HEK293 (cell line): Measurements from ENCODE around the gene DENND11.

ENCODE experiments used
- CTCF ChIA-PET: fragments of 350-600 bp; formaldehyde crosslinking; extraction: SDS; loops from one replicate; lab custom pipeline; 2021; ENCODE audit warnings: antibody characterized with exemption; lab: Yijun Ruan, JAX
- POLR2A ChIA-PET: fragments of 300-600 bp; formaldehyde crosslinking; extraction: SDS; loops from one replicate; lab custom pipeline; 2020; ENCODE audit warnings: antibody characterized with exemption, inconsistent platforms; lab: Yijun Ruan, JAX
- H3K27ac ChIP-seq: fragments of 200-500 bp; sonication (Bioruptor generic); 2 replicates; pipeline ENCODE4 v1.5.1; 2014; ENCODE audit warnings: low read depth, low read length, control low read depth, inconsistent platforms; ENCODE audit errors: extremely low read depth
- H3K36me3 ChIP-seq, 2 experiments: fragments of 200-500 bp in 1 of 2; sonication (Bioruptor generic) in 1 of 2; 1 replicate in 1 of 2; 2 replicates in 1 of 2; pipeline ENCODE4 v1.5.1; 2014 to 2017; ENCODE audit warnings: inconsistent platforms in 2 of 2, low read length in 2 of 2; ENCODE audit not compliant: control insufficient read depth in 2 of 2, insufficient read depth in 1 of 2
- H3K4me1 ChIP-seq: fragments of 200-500 bp; sonication (Bioruptor generic); 2 replicates; pipeline ENCODE4 v1.5.1; 2014; ENCODE audit warnings: mild to moderate bottlenecking, low read length, inconsistent platforms; ENCODE audit not compliant: control insufficient read depth, insufficient read depth
- H3K4me3 ChIP-seq: 2 replicates; pipeline ENCODE4 v1.5.1; 2011; ENCODE audit warnings: low read depth, mild to moderate bottlenecking, control low read depth, low read length, moderate library complexity
- H3K9me3 ChIP-seq: fragments of 200-500 bp; sonication (Bioruptor generic); 2 replicates; pipeline ENCODE4 v1.5.1; 2014; ENCODE audit warnings: low read depth, low read length, inconsistent platforms; ENCODE audit not compliant: control insufficient read depth, insufficient read depth
- GLIS1 ChIP-seq: fragments of 450-650 bp; formaldehyde crosslinking; IDR thresholded peaks from 2 replicates; pipeline ENCODE4 v1.5.1; 2016; ENCODE audit warnings: missing biosample characterization, missing genetic modification characterization
- GLIS2 ChIP-seq: fragments of 450-650 bp; formaldehyde crosslinking; IDR thresholded peaks from 2 replicates; pipeline ENCODE4 v1.5.1; 2016; ENCODE audit warnings: missing biosample characterization, missing genetic modification characterization
- HOXD13 ChIP-seq: sonication (generic); formaldehyde crosslinking; IDR thresholded peaks from 2 replicates; pipeline ENCODE4 v1.8.0; 2022; ENCODE audit warnings: missing genetic modification reagents, borderline replicate concordance
- SP2 ChIP-seq: fragments of 450-650 bp; formaldehyde crosslinking; IDR thresholded peaks from 2 replicates; pipeline ENCODE4 v1.5.1; 2016; ENCODE audit warnings: missing biosample characterization, missing genetic modification characterization
- SP3 ChIP-seq: fragments of 450-650 bp; formaldehyde crosslinking; IDR thresholded peaks from 2 replicates; pipeline ENCODE4 v1.5.1; 2016; ENCODE audit warnings: missing biosample characterization, missing genetic modification characterization
- TRIM28 ChIP-seq: IDR thresholded peaks from 2 replicates; pipeline ENCODE4 v1.6.1; 2011; ENCODE audit warnings: low read length, control low read depth, borderline replicate concordance
- ZBTB17 ChIP-seq: fragments of 450-650 bp; formaldehyde crosslinking; IDR thresholded peaks from 2 replicates; pipeline ENCODE4 v1.5.1; 2016; ENCODE audit warnings: missing biosample characterization, missing genetic modification characterization
- ZBTB26 ChIP-seq: fragments of 450-650 bp; formaldehyde crosslinking; optimal IDR thresholded peaks from 2 replicates; pipeline ENCODE3; 2016; ENCODE audit warnings: missing biosample characterization, mild to moderate bottlenecking, missing genetic modification characterization
- ZBTB7A ChIP-seq: fragments of 450-650 bp; formaldehyde crosslinking; IDR thresholded peaks from 2 replicates; pipeline ENCODE4 v1.5.1; 2016; ENCODE audit warnings: low read depth, missing biosample characterization, missing genetic modification characterization
- ZBTB8A ChIP-seq: fragments of 450-650 bp; formaldehyde crosslinking; IDR thresholded peaks from 2 replicates; pipeline ENCODE4 v1.5.1; 2016; ENCODE audit warnings: missing biosample characterization, missing genetic modification characterization
- ZFHX2 ChIP-seq: fragments of 450-650 bp; formaldehyde crosslinking; conservative IDR thresholded peaks from 2 replicates; pipeline ENCODE4 v1.5.1; 2016; ENCODE audit warnings: missing biosample characterization, missing genetic modification characterization
- ZIC2 ChIP-seq: fragments of 450-650 bp; formaldehyde crosslinking; IDR thresholded peaks from 2 replicates; pipeline ENCODE4 v1.5.1; 2016; ENCODE audit warnings: missing biosample characterization, missing genetic modification characterization
- ZNF2 ChIP-seq: fragments of 450-650 bp; formaldehyde crosslinking; IDR thresholded peaks from 2 replicates; pipeline ENCODE4 v1.5.1; 2016; ENCODE audit warnings: missing biosample characterization, missing genetic modification characterization
- ZNF423 ChIP-seq: fragments of 450-650 bp; formaldehyde crosslinking; IDR thresholded peaks from 2 replicates; pipeline ENCODE4 v1.5.1; 2016; ENCODE audit warnings: missing biosample characterization, missing genetic modification characterization
- ZNF561 ChIP-seq: fragments of 450-650 bp; IDR thresholded peaks from 2 replicates; pipeline ENCODE4 v1.5.1; 2018; ENCODE audit warnings: missing biosample characterization, missing genetic modification characterization, borderline replicate concordance
- ZNF660 ChIP-seq: fragments of 450-650 bp; IDR thresholded peaks from 2 replicates; pipeline ENCODE4 v1.5.1; 2018; ENCODE audit warnings: missing biosample characterization, mild to moderate bottlenecking, missing genetic modification characterization
- TF ChIP-seq, protein P1 (sequence below): fragments of 450-650 bp; formaldehyde crosslinking; IDR thresholded peaks from 2 replicates; pipeline ENCODE4 v1.5.1; 2017; ENCODE audit warnings: missing biosample characterization, missing genetic modification characterization
- TF ChIP-seq, protein P2 (sequence below): fragments of 450-650 bp; formaldehyde crosslinking; IDR thresholded peaks from 2 replicates; pipeline ENCODE4 v1.5.1; 2016; ENCODE audit warnings: missing biosample characterization, missing genetic modification characterization

DENND11 gene

DNA sequence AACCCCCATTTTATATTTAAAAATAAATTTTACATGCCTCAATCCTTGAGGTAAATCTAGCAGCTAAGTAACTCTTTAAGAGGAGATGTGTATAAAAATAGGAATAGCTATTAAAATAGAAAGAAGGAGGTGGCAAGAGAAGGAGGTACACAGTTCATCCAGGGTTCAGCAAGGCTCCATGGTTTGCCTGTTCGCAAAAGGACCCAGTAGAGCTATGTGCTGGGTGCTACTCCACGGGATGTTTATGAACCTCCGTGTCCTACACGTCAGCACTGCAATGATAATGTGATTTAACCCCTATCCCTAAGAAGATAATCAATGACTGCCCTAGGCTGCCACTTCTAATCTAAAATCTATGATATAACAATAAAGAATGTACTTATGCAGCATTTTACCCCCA is 926 bp upstream of the DENND11 start:
- CTCF ChIA-PET: interaction anchor here (0.5 to 1.0 kb wide), 2 partner anchors 34 to 113 kb away, joined by 3 to 4 read pairs; no protein-coding TSS in a partner anchor

GRCh38 chr7:141701489-141702046 is 398 bp downstream of the DENND11 start:
- Histone ChIP-seq H3K4me3 (peak overlapping the region; percentile 67), H3K27ac (peak overlapping the region; percentile 72; the same call in 1 of the 2 replicates), H3K36me3 (no peaks in the 10 kb centered on the region), H3K4me1 (peaks cover 8% of the 10 kb centered on the region)
- POLR2A ChIA-PET: interaction anchor here (0.6 to 1.5 kb wide), 5 partner anchors 8 to 150 kb away, joined by 3 to 12 read pairs (median 3); partner anchors contain the start of genes AGK and SSBP1
- CTCF ChIA-PET: interaction anchor here (1.0 to 1.5 kb wide), 2 partner anchors 37 to 84 kb away, joined by 3 read pairs; no protein-coding TSS in a partner anchor
- TF ChIP-seq ZNF660 (tag by site-specific recombination): no peak
- TF ChIP-seq SP2 (tag by site-specific recombination): peak; percentile 28; the same call in 1 of the 2 replicates
- TF ChIP-seq ZBTB8A: peak; percentile 51
- TF ChIP-seq, protein P1, sequence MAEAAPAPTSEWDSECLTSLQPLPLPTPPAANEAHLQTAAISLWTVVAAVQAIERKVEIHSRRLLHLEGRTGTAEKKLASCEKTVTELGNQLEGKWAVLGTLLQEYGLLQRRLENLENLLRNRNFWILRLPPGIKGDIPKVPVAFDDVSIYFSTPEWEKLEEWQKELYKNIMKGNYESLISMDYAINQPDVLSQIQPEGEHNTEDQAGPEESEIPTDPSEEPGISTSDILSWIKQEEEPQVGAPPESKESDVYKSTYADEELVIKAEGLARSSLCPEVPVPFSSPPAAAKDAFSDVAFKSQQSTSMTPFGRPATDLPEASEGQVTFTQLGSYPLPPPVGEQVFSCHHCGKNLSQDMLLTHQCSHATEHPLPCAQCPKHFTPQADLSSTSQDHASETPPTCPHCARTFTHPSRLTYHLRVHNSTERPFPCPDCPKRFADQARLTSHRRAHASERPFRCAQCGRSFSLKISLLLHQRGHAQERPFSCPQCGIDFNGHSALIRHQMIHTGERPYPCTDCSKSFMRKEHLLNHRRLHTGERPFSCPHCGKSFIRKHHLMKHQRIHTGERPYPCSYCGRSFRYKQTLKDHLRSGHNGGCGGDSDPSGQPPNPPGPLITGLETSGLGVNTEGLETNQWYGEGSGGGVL: peak; percentile 62
- peak; percentile 50 for TF ChIP-seq GLIS2
- TF ChIP-seq ZNF2: no peak
- TF ChIP-seq ZBTB26: peak; percentile 38
- TF ChIP-seq, protein P2, sequence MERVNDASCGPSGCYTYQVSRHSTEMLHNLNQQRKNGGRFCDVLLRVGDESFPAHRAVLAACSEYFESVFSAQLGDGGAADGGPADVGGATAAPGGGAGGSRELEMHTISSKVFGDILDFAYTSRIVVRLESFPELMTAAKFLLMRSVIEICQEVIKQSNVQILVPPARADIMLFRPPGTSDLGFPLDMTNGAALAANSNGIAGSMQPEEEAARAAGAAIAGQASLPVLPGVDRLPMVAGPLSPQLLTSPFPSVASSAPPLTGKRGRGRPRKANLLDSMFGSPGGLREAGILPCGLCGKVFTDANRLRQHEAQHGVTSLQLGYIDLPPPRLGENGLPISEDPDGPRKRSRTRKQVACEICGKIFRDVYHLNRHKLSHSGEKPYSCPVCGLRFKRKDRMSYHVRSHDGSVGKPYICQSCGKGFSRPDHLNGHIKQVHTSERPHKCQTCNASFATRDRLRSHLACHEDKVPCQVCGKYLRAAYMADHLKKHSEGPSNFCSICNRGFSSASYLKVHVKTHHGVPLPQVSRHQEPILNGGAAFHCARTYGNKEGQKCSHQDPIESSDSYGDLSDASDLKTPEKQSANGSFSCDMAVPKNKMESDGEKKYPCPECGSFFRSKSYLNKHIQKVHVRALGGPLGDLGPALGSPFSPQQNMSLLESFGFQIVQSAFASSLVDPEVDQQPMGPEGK (tag by site-specific recombination): 0 out of 2 replicates have a peak, but pooled peaks have one; percentile 23
- peak; percentile 59 for TF ChIP-seq GLIS1
- peak; percentile 46 for TF ChIP-seq ZIC2 (tag by site-specific recombination)
- 0 out of 2 replicates have a peak, but pooled peaks have one; percentile 29 for TF ChIP-seq ZNF423 (tag by site-specific recombination)
- TF ChIP-seq, all 188 proteins: peak for 9
- no peaks in the 10 kb centered on the region for H3K9me3 ChIP-seq

More for the DNA sequence above, 926 bp upstream of the DENND11 start:
- no peak overlapping the region for H3K4me3 ChIP-seq
- no peak overlapping the region for H3K27ac ChIP-seq
- H3K36me3 ChIP-seq: no peaks in the 10 kb centered on the region
- H3K9me3 ChIP-seq: no peaks in the 10 kb centered on the region
- peaks cover under 1% of the 10 kb centered on the region; the same call in 1 of the 2 replicates for H3K4me1 ChIP-seq
- POLR2A ChIA-PET: interaction anchor here (1.0 kb wide), 1 partner anchor 16 kb away, joined by 3 read pairs; no protein-coding TSS in a partner anchor
- no peak for TF ChIP-seq ZFHX2
- TF ChIP-seq ZBTB7A (tag by site-specific recombination): no peak
- TF ChIP-seq ZBTB17 (tag by site-specific recombination): no peak
- no peak for TF ChIP-seq TRIM28
- TF ChIP-seq HOXD13 (CRISPR knock-in tag): no peak
- TF ChIP-seq ZNF561 (tag by site-specific recombination): no peak
- no peak for TF ChIP-seq SP3 (tag by site-specific recombination)
- TF ChIP-seq, all 188 proteins: peak for 0
